ENCODE results near the gene SLC7A5.
A peak's percentile ranks its signal among the peaks of the same experiment; 100 is the strongest.
"Not testable (repeated sequence)": the region's sequence is repeated elsewhere in the genome, so short reads cannot be mapped to it uniquely, and the experiment has no call there.

Gene SLC7A5

DNA sequence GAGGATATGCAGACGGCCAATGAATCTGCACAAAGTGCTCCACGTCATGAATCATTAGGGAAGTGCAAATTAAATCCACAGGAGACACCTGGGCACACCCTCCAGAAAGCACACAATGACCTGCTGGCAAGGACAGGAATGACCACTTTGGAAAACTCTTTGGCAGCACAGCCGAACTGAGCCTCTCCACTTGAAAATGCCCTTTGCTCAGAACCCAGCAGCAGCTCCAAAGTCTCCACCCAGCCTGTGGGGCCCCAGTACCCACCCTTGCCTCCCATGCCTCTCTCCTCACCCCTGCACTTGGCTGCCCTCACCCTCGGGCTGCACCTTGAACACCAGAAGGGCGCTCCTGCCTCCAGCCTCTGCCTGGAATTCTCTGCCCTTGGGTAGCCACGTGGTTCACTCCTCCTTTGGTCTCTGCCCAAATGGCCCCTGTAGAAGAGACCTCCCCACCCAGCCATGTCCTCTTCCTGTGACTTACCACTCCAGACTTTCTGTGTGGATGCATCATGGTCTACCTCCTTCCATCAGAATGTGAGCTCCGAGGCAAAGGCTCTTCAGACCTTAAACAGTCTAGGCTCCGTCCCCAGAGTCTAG lies 16.2 kb upstream of the SLC7A5 start:
- not testable (repeated sequence) for H3K9ac ChIP-seq (ENCODE audit: low read depth, low read length); H3K27ac ChIP-seq (ENCODE audit: low read depth, low read length); H3K4me3 ChIP-seq (ENCODE audit: low read depth, low read length); H3K36me3 ChIP-seq (ENCODE audit: control insufficient read depth, insufficient read depth, low read length); H3K4me1 ChIP-seq (ENCODE audit: control insufficient read depth, insufficient read depth, low read length); H3K9me3 ChIP-seq (ENCODE audit: control insufficient read depth, insufficient read depth, low read length); H3K27me3 ChIP-seq (ENCODE audit: control insufficient read depth, insufficient read depth, low read length)

DNA sequence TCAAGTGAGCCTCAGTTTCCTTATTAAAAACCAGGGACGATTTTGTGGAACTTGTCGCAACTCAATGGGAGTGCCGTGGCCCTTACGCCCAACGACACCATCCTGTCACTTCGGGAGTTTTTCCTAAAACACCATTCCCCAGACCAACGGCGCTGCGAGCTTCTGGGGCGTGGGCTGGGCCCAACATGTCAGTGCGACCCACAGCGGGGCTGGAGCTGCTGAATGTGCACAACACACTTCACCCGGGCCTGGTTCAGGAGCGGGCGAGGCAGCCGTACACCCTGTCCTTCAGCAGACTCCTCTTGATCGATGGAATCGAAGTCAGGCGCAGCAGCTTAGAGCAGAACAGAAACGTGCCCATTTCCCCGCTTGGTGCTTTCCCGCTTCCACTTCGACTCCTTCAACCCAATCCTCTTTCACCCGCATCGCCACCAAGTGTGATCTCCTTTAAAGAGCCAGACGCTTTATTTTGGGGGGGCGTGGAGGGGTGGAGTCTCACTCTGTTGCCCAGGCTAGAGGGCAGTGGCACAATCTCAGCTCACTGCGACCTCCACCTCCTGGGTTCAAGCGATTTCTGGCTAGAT lies 13.2 kb upstream of the SLC7A5 start:
- peaks cover 13% of the 10 kb centered on the region for H3K4me1 ChIP-seq (ENCODE audit: control insufficient read depth, insufficient read depth, low read length)
- no peaks in the 10 kb centered on the region for H3K36me3 ChIP-seq (ENCODE audit: control insufficient read depth, insufficient read depth, low read length)
- no peak overlapping the region for H3K27ac ChIP-seq (ENCODE audit: low read depth, low read length)
- 0 out of 2 replicates have a peak, but pooled peaks cover 4% of the 10 kb centered on the region for H3K9me3 ChIP-seq (ENCODE audit: control insufficient read depth, insufficient read depth, low read length)
- no peaks in the 10 kb centered on the region for H3K27me3 ChIP-seq (ENCODE audit: control insufficient read depth, insufficient read depth, low read length)
- no peak overlapping the region for H3K9ac ChIP-seq (ENCODE audit: low read depth, low read length)
- H3K4me3 ChIP-seq (ENCODE audit: low read depth, low read length): no peak overlapping the region

DNA sequence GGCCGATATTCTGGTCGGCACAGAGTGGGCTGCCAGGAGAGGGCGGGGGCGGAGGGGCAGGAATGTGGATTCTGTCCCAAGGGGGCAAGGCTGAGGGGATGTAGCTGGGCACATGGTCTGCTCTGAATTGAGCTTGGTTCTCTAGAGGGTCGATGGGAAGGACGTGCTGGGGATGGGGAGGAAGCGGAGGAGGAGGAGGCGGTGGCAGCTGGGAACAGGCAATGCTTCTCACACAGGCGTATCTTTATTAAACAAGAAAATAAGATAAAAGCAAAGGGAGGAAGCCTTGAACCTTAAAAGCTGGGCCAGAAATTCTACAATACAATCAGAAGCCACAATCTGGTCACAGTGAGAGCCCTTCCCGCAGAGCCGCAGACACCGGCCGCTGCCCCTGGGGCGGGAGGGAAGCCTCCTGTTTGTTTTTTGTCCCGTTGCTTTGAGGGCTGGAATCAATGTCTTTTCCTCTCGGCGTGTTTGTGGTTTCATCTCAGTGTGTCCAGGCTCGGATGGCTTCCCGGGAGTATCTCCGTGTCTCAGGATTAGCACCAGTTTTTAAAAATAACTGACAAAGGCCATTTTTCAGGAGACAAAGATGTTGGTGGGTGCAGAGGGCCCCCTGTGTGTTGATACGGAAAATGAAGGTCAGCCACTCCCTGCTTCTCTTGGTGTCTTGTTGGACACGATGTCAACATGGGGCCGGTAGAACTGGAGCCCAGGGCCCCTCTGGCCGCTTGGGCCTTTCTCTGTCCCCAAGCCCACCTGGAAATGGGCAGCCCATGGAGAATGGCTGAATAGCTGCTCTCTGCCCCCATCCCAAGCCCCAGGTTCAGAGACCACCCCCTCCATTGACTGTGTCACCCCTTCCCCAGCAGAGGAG lies 12.3 kb upstream of the SLC7A5 start:
- no peaks in the 10 kb centered on the region for H3K36me3 ChIP-seq (ENCODE audit: control insufficient read depth, insufficient read depth, low read length)
- no peak overlapping the region for H3K4me3 ChIP-seq (ENCODE audit: low read depth, low read length)
- H3K9ac ChIP-seq (ENCODE audit: low read depth, low read length): no peak overlapping the region
- no peak overlapping the region for H3K27ac ChIP-seq (ENCODE audit: low read depth, low read length)
- H3K27me3 ChIP-seq (ENCODE audit: control insufficient read depth, insufficient read depth, low read length): no peaks in the 10 kb centered on the region
- H3K9me3 ChIP-seq (ENCODE audit: control insufficient read depth, insufficient read depth, low read length): 0 out of 2 replicates have a peak, but pooled peaks cover 4% of the 10 kb centered on the region
- peaks cover 14% of the 10 kb centered on the region for H3K4me1 ChIP-seq (ENCODE audit: control insufficient read depth, insufficient read depth, low read length)

- H3K27me3 ChIP-seq (ENCODE audit: control insufficient read depth, insufficient read depth, low read length): no peaks in the 10 kb centered on the region
- H3K9ac ChIP-seq (ENCODE audit: low read depth, low read length): no peak overlapping the region
- H3K4me3 ChIP-seq (ENCODE audit: low read depth, low read length): no peak overlapping the region
- H3K9me3 ChIP-seq (ENCODE audit: control insufficient read depth, insufficient read depth, low read length): 0 out of 2 replicates have a peak, but pooled peaks cover 4% of the 10 kb centered on the region
- H3K4me1 ChIP-seq (ENCODE audit: control insufficient read depth, insufficient read depth, low read length): peaks cover 22% of the 10 kb centered on the region
- no peak overlapping the region for H3K27ac ChIP-seq (ENCODE audit: low read depth, low read length)
- no peaks in the 10 kb centered on the region for H3K36me3 ChIP-seq (ENCODE audit: control insufficient read depth, insufficient read depth, low read length)
These were observed 10.9 kb upstream of the SLC7A5 start for GRCh38 chr16:87880117-87880696.

DNA sequence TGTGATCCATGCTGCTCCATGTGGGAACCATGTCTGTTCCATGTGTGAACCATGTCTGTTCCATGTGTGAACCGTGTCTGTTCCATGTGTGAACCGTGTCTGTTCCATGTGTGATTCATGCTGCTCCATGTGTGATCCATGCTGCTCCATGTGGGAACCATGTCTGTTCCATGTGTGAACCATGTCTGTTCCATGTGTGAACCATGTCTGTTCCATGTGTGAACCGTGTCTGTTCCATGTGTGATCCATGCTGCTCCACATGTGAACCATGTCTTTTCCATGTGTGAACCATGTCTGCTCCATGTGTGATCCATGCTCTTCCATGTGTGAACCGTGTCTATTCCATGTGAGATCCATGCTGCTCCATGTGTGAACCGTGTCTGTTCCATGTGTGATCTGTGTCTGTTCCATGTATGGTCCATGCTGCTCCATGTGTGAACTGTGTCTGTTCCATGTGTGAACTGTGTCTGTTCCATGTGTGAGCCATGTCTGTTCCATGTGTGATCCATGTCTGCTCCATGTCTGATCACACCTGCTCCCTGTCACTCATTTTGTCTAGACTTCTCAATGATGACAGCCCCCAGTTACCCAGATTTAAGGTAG lies 10.2 kb upstream of the SLC7A5 start:
- H3K4me3 ChIP-seq (ENCODE audit: low read depth, low read length); H3K27ac ChIP-seq (ENCODE audit: low read depth, low read length); H3K36me3 ChIP-seq (ENCODE audit: control insufficient read depth, insufficient read depth, low read length); H3K27me3 ChIP-seq (ENCODE audit: control insufficient read depth, insufficient read depth, low read length); H3K9ac ChIP-seq (ENCODE audit: low read depth, low read length); H3K9me3 ChIP-seq (ENCODE audit: control insufficient read depth, insufficient read depth, low read length): not testable (repeated sequence)
- peaks cover 29% of the 10 kb centered on the region for H3K4me1 ChIP-seq (ENCODE audit: control insufficient read depth, insufficient read depth, low read length)

DNA sequence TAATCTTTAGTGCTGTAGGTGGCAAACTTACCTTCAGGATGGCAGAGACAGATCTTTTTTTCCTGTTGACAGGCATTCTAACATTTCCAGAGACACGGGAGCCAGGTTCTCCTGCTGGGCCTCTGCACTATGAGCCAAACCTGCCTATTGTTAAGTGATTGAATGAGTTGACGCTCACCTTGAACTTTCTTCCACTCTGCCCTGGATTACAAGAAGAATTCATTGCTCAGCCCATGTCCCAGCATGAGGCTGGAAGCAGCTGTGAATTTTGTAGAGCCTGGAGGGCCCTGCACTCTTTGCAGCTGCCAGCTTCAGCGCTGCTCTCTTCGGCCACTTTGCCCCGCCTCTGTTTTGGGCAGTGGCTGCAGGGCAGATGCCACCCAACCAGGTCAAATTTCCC lies 9.4 kb upstream of the SLC7A5 start:
- peak overlapping the region; percentile 57 for H3K27ac ChIP-seq (ENCODE audit: low read depth, low read length)
- peaks cover 32% of the 10 kb centered on the region for H3K4me1 ChIP-seq (ENCODE audit: control insufficient read depth, insufficient read depth, low read length)
- H3K9ac ChIP-seq (ENCODE audit: low read depth, low read length): no peak overlapping the region
- H3K9me3 ChIP-seq (ENCODE audit: control insufficient read depth, insufficient read depth, low read length): 0 out of 2 replicates have a peak, but pooled peaks cover 4% of the 10 kb centered on the region
- H3K27me3 ChIP-seq (ENCODE audit: control insufficient read depth, insufficient read depth, low read length): no peaks in the 10 kb centered on the region
- H3K36me3 ChIP-seq (ENCODE audit: control insufficient read depth, insufficient read depth, low read length): no peaks in the 10 kb centered on the region
- H3K4me3 ChIP-seq (ENCODE audit: low read depth, low read length): no peak overlapping the region

DNA sequence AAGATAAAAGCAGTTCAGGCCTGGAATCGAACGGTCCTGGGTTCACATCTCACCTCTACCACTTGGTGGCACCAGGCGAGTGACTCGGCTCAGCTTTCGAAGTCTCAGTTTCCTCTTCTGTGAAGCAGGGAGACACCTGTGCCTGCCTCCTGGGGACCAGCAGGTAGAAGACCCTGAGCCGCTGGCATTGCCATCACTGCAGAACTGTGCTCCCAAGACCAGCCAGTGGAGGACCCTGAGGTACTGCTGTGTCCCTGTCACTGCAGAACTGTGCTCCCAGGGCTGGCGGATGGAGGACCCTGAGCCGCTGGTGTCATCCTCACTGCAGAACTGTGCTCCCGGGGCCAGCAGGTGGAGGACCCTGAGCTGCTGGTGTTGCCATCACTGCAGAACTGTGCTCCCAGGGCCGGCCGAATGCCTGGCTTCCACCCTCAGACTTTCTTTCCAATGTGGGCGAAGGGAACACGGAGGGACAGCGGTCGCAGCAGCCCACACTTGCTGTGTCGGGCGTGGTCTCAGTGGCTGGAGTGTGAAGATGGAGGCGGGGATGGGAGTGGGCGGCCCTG lies 8.7 kb upstream of the SLC7A5 start:
- Histone ChIP-seq H3K9me3 (ENCODE audit: control insufficient read depth, insufficient read depth, low read length) (0 out of 2 replicates have a peak, but pooled peaks cover 4% of the 10 kb centered on the region), H3K36me3 (ENCODE audit: control insufficient read depth, insufficient read depth, low read length) (no peaks in the 10 kb centered on the region), H3K4me3 (ENCODE audit: low read depth, low read length) (no peak overlapping the region), H3K27ac (ENCODE audit: low read depth, low read length) (peak overlapping the region; percentile 57), H3K4me1 (ENCODE audit: control insufficient read depth, insufficient read depth, low read length) (peaks cover 32% of the 10 kb centered on the region), H3K27me3 (ENCODE audit: control insufficient read depth, insufficient read depth, low read length) (no peaks in the 10 kb centered on the region), H3K9ac (ENCODE audit: low read depth, low read length) (no peak overlapping the region)

DNA sequence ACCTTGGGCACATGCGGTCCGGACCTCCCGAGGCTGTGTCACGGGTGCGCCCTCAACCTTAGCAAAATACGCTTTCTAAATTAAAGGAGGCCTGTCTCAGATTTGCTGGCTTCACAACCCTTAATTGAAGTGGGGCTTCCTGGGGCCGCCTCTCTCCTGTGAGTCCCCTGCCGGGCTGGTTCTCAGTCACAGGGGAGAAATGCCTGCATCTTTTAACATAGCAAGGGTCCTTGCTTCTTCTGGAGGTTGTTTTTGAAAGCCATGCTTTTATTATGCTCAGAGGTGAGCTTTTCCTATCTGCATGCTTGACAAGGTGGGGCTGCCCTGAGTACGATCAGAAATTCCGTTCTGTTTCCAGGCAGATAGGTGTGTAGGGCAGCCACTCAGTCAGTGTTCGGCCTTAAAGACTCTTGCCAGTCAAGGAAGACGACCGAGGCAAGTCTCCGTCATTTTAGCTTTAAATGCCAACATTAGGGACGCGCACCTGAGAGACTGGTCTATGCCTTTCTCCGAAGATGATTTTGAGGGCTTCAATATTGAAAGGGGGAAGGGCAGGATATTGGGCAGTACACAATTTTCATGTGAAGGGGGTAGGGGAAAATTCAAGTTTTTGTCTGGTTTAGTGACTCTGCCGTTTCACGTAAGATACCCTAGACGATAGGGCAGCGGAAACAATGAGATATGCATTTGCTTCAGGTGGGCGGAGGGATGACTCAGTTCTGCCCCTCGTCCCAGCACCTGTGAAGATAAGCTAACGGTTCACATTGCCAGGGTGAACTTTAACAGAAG lies 5.5 kb upstream of the SLC7A5 start:
- Histone ChIP-seq H3K27ac (ENCODE audit: low read depth, low read length) (peak overlapping the region; percentile 98), H3K4me1 (ENCODE audit: control insufficient read depth, insufficient read depth, low read length) (peaks cover 55% of the 10 kb centered on the region), H3K36me3 (ENCODE audit: control insufficient read depth, insufficient read depth, low read length) (no peaks in the 10 kb centered on the region), H3K27me3 (ENCODE audit: control insufficient read depth, insufficient read depth, low read length) (peaks cover 7% of the 10 kb centered on the region), H3K4me3 (ENCODE audit: low read depth, low read length) (peak overlapping the region; percentile 42), H3K9me3 (ENCODE audit: control insufficient read depth, insufficient read depth, low read length) (0 out of 2 replicates have a peak, but pooled peaks cover 4% of the 10 kb centered on the region), H3K9ac (ENCODE audit: low read depth, low read length) (peak overlapping the region; percentile 33; the same call in 1 of the 2 replicates)

DNA sequence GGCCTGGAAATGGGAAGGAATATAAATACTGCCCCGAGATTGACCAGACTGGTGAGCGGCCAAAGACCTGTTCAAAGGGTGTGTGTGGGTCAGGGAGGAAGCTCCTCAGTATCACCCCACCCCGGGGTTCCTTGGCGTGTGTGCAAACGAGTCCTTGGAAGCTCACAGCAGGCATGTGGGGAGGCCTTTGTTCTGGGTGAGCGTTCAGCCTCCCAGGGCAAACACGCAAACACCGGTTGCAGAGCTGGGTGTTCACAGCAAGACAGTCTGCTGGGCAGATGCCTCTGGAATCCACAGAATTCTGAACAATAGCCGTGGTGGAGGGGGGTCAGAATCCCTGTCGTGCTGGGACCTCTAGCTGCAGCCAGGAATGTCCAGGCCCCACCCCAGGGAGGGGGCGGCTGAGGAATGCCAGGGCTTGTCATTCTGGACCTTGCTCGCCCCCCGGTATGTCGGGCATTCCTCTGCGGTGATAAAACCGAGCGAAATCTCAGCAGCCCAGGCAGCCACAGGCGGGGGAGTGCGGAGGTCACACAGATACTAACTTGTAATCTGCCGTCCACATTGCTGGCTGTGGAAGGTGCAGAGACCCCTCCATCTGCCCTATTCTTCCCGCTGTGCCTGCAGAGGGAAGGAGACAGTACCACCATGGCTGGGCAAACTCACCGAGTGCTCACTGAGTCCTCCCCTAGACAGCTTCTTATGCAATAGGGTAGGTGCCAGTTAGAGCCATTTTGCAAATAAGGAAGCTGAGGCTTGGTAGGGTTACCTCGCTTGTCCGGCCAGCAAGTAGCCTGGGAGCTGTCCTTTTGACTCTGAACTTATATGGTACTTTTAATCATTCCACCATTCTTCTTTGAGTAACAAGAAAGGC lies 1.3 kb upstream of the SLC7A5 start:
- not testable (repeated sequence) for H3K9me3 ChIP-seq (ENCODE audit: control insufficient read depth, insufficient read depth, low read length); H3K36me3 ChIP-seq (ENCODE audit: control insufficient read depth, insufficient read depth, low read length)
- Histone ChIP-seq H3K4me1 (ENCODE audit: control insufficient read depth, insufficient read depth, low read length) (peaks cover 46% of the 10 kb centered on the region), H3K4me3 (ENCODE audit: low read depth, low read length) (peak overlapping the region; percentile 51), H3K9ac (ENCODE audit: low read depth, low read length) (peak overlapping the region; percentile 82), H3K27me3 (ENCODE audit: control insufficient read depth, insufficient read depth, low read length) (peaks cover 38% of the 10 kb centered on the region), H3K27ac (ENCODE audit: low read depth, low read length) (peak overlapping the region; percentile 95)

Measured in HUES48 (cell line).